Endothelial cell of umbilical vein (primary cell): ENCODE data around the gene KCNQ5. TPM values are rescaled to one million over a fixed set of nuclear protein-coding genes. Genes with fewer than 3 reads are reported as not detected.

Experiments
- BruUV-seq: library from RNA; stranded (reverse); fragments of 400-500 nt; replicated peaks from 2 replicates; lab custom pipeline; 2021; lab: Mats Ljungman, UMichigan
- CTCF ChIA-PET: fragments of 300-600, 350-600 bp; sonication (Branson Sonifier 250); formaldehyde crosslinking; loops from one replicate; lab custom pipeline; 2021; ENCODE audit warnings: antibody characterized with exemption, inconsistent platforms; lab: Charles Lee
- POLR2A ChIA-PET: fragments of 300-600, 350-600 bp; sonication (Branson Sonifier 250); formaldehyde crosslinking; loops from one replicate; lab custom pipeline; 2021; ENCODE audit warnings: antibody characterized with exemption, inconsistent platforms; lab: Charles Lee
- DNase-seq: peaks from one replicate; pipeline ENCODE4 v3.0.0-alpha.2; 2011; ENCODE audit warnings: low read depth, low spot score
- FAIRE-seq: peaks from 2 replicates; lab custom pipeline; 2011; peaks lifted over from hg19 to GRCh38; lab: Jason Lieb, UNC
- H2AFZ ChIP-seq: 2 replicates; pipeline ENCODE4 v1.6.0; 2012; ENCODE audit warnings: low read depth, low read length, control low read depth, inconsistent platforms
- H3K27ac ChIP-seq: 2 replicates; pipeline ENCODE4 v1.5.1; 2011; ENCODE audit warnings: low read depth, mild to moderate bottlenecking, control low read depth, low read length, moderate library complexity; ENCODE audit not compliant: insufficient read depth
- H3K27me3 ChIP-seq, 2 experiments: 2 replicates each; pipeline versions ENCODE4 v1.6.0 to v1.6.1; 2011; ENCODE audit warnings: low read length in 2 of 2, mixed read lengths in 1 of 2; ENCODE audit not compliant: control insufficient read depth in 2 of 2, insufficient read depth in 2 of 2
- H3K36me3 ChIP-seq, 2 experiments: 2 replicates in 1 of 2; 3 replicates in 1 of 2; pipeline ENCODE4 v1.5.1; 2011; ENCODE audit warnings: low read length in 2 of 2, mild to moderate bottlenecking in 1 of 2, moderate library complexity in 1 of 2; ENCODE audit not compliant: control insufficient read depth in 2 of 2, insufficient read depth in 2 of 2; ENCODE audit errors: extremely low read depth in 1 of 2
- H3K4me1 ChIP-seq: 3 replicates; pipeline ENCODE4 v1.5.1; 2011; ENCODE audit warnings: mild to moderate bottlenecking, low read length; ENCODE audit not compliant: control insufficient read depth, insufficient read depth; ENCODE audit errors: extremely low read depth
- H3K4me2 ChIP-seq: 2 replicates; pipeline ENCODE4 v1.6.1; 2011; ENCODE audit warnings: low read length, control low read depth, mixed read lengths; ENCODE audit not compliant: insufficient read depth
- H3K4me3 ChIP-seq, 3 experiments: fragments of 200-600 bp in 1 of 3; sonication (generic), shearing (Covaris generic) in 1 of 3; replicated peaks in 1 of 3; 2 replicates each; pipeline ENCODE4 v1.5.1; 2011 to 2016; ENCODE audit warnings: control low read depth in 3 of 3, low read length in 3 of 3, mild to moderate bottlenecking in 2 of 3, inconsistent platforms in 1 of 3, low read depth in 1 of 3, moderate library complexity in 1 of 3; ENCODE audit not compliant: insufficient read depth in 1 of 3
- H3K79me2 ChIP-seq: 2 replicates; pipeline ENCODE4 v1.6.0; 2012; ENCODE audit warnings: low read length, inconsistent platforms; ENCODE audit not compliant: control insufficient read depth, insufficient read depth
- H3K9ac ChIP-seq: replicated peaks from 2 replicates; pipeline ENCODE3; 2011; ENCODE audit warnings: low read length, control low read depth; ENCODE audit not compliant: insufficient read depth; ENCODE audit errors: extremely low read depth
- H3K9me1 ChIP-seq: replicated peaks from 3 replicates; pipeline ENCODE4 v1.6.0; 2011; ENCODE audit warnings: mild to moderate bottlenecking, low read length; ENCODE audit not compliant: control insufficient read depth, insufficient read depth; ENCODE audit errors: extremely low read depth
- H3K9me3 ChIP-seq: replicated peaks from 2 replicates; pipeline ENCODE4 v1.5.1; 2012; ENCODE audit warnings: low read length, inconsistent platforms; ENCODE audit not compliant: control insufficient read depth, insufficient read depth
- H4K20me1 ChIP-seq: replicated peaks from 2 replicates; pipeline ENCODE3; 2011; ENCODE audit warnings: mild to moderate bottlenecking, low read length; ENCODE audit not compliant: control insufficient read depth, insufficient read depth; ENCODE audit errors: extremely low read depth
- EZH2 ChIP-seq: IDR thresholded peaks from 2 replicates; pipeline ENCODE4 v1.6.1; 2012; ENCODE audit warnings: borderline replicate concordance, low read depth, mild to moderate bottlenecking, moderate library complexity, low read length, inconsistent platforms; ENCODE audit not compliant: severe bottlenecking
- FOS ChIP-seq: IDR thresholded peaks from 2 replicates; pipeline ENCODE4 v1.6.1; 2011; ENCODE audit warnings: mild to moderate bottlenecking, low read length, moderate library complexity, borderline replicate concordance; ENCODE audit not compliant: insufficient read depth
- GATA2 ChIP-seq: IDR thresholded peaks from 2 replicates; pipeline ENCODE4 v1.7.0; 2011; ENCODE audit warnings: low read depth, mild to moderate bottlenecking, moderate library complexity, mixed read lengths, low read length; ENCODE audit not compliant: insufficient read length, insufficient read depth
- JUN ChIP-seq: IDR thresholded peaks from 2 replicates; pipeline ENCODE4 v1.6.1; 2011; ENCODE audit warnings: borderline replicate concordance, low read depth; ENCODE audit not compliant: insufficient read length, insufficient read depth
- MYC ChIP-seq: IDR thresholded peaks from one replicate; pipeline ENCODE4 v1.6.1; 2011; ENCODE audit warnings: mild to moderate bottlenecking, low read depth, low read length
- POLR2A ChIP-seq: IDR thresholded peaks from 2 replicates; pipeline ENCODE4 v1.6.1; 2012; ENCODE audit warnings: low read depth, mild to moderate bottlenecking, control low read depth, low read length
- POLR2AphosphoS5 ChIP-seq: IDR thresholded peaks from 2 replicates; pipeline ENCODE4 v1.6.1; 2012; ENCODE audit warnings: low read depth, mild to moderate bottlenecking, control low read depth, low read length, moderate library complexity; ENCODE audit not compliant: insufficient read depth
- dilution Hi-C: fragments of 300-500 bp; cut with MboI; formaldehyde crosslinking; loops from one replicate; pipeline ENCODE4 v1.15.0; 2019; ENCODE audit warnings: low sequenced_read_pairs; ENCODE audit not compliant: extremely low pct_ligation_motif_present
- intact Hi-C: fragments of 100-400 bp; cut with micrococcal nuclease; formaldehyde crosslinking; loops from one replicate; pipeline ENCODE4 v1.10.0; 2022
- polyA plus RNA-seq, 4 experiments: library from polyadenylated mRNA; depleted of rRNA in 3 of 4; stranded (reverse) in 3 of 4; unstranded in 1 of 4; fragments of >200 nt; gene quantifications; 2 replicates each; pipeline versions ENCODE4 v1.2.1 to v1.2.3, GENCODE V29; 2011 to 2012; ENCODE audit warnings: missing spikeins in 1 of 4
- total RNA-seq: library from RNA; stranded (reverse); gene quantifications from 2 replicates; pipeline ENCODE4 v1.2.3, GENCODE V29; 2021
- TF ChIP-seq, protein P1 (sequence below): IDR thresholded peaks from 2 replicates; pipeline ENCODE4 v1.6.1; 2011; ENCODE audit not compliant: insufficient read depth, insufficient read length
- TF ChIP-seq, protein P2 (sequence below), 2 donors: IDR thresholded peaks; 1 replicate in 1 of 2; 2 replicates in 1 of 2; pipeline ENCODE4 v1.5.1; 2011; ENCODE audit warnings: low read length in 2 of 2, mild to moderate bottlenecking in 2 of 2, moderate library complexity in 2 of 2, control low read depth in 1 of 2, inconsistent platforms in 1 of 2, low read depth in 1 of 2; ENCODE audit not compliant: insufficient read depth in 1 of 2; ENCODE audit errors: extremely low read depth in 1 of 2

Gene KCNQ5
- total and polyA plus RNA-seq, 2 donors (not counting 3 experiments of a cell fraction or from before 2014, with no cell fraction given) = 0.22 TPM; not detected in 1

DNA sequence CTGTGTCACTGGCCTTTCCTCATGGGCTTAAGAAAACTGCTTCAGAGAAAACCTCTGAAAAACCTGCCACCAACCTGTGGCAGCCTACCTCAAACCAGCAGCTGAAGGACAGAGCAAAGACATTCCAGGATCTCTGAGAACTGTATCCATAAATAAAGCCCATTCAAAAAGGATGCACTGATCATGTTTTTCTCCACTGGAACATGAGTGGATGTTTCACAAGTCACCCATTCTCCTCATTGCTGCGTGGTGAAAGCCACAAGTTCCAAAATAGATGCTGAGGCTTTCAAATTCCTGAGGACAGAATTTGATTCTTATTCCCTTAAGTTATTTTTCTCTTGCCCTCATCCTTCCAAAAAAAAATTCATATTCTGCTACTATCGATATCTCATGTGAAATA, 322.8 kb downstream of the KCNQ5 start:
- no peak overlapping the region for H3K4me2 ChIP-seq
- dilution Hi-C loops (no loop called here), intact Hi-C loops (no loop called here)
- FAIRE-seq = no peak
- H3K4me3 ChIP-seq = no peak overlapping the region
- DNase-seq = no peak
- BruUV-seq = no TSS peak
- no peak overlapping the region for H3K9ac ChIP-seq
- ChIA-PET POLR2A (no interaction called here), CTCF (no interaction called here)
- H4K20me1 ChIP-seq = no peaks in the 10 kb centered on the region
- no peaks in the 10 kb centered on the region for H3K27me3 ChIP-seq
- no peak overlapping the region for H2AFZ ChIP-seq
- H3K4me1 ChIP-seq = no peaks in the 10 kb centered on the region
- no peaks in the 10 kb centered on the region for H3K79me2 ChIP-seq
- no peak overlapping the region for H3K27ac ChIP-seq
- no peaks in the 10 kb centered on the region for H3K36me3 ChIP-seq
- no peaks in the 10 kb centered on the region for H3K9me1 ChIP-seq
- H3K9me3 ChIP-seq = no peaks in the 10 kb centered on the region
- no peak for TF ChIP-seq EZH2
- TF ChIP-seq JUN = no peak
- no peak for TF ChIP-seq POLR2A
- no peak for TF ChIP-seq POLR2AphosphoS5
- TF ChIP-seq, protein P1, sequence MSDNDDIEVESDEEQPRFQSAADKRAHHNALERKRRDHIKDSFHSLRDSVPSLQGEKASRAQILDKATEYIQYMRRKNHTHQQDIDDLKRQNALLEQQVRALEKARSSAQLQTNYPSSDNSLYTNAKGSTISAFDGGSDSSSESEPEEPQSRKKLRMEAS = no peak
- TF ChIP-seq, protein P2, sequence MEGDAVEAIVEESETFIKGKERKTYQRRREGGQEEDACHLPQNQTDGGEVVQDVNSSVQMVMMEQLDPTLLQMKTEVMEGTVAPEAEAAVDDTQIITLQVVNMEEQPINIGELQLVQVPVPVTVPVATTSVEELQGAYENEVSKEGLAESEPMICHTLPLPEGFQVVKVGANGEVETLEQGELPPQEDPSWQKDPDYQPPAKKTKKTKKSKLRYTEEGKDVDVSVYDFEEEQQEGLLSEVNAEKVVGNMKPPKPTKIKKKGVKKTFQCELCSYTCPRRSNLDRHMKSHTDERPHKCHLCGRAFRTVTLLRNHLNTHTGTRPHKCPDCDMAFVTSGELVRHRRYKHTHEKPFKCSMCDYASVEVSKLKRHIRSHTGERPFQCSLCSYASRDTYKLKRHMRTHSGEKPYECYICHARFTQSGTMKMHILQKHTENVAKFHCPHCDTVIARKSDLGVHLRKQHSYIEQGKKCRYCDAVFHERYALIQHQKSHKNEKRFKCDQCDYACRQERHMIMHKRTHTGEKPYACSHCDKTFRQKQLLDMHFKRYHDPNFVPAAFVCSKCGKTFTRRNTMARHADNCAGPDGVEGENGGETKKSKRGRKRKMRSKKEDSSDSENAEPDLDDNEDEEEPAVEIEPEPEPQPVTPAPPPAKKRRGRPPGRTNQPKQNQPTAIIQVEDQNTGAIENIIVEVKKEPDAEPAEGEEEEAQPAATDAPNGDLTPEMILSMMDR (IDR thresholded peaks at IDR 0.05; ENCODE audit: extremely low read depth in 1 of 2, insufficient read depth in 1 of 2, low read depth in 1 of 2, low read length in 2 of 2) = no peak
- no peak for TF ChIP-seq GATA2
- TF ChIP-seq MYC = no peak
- no peak for TF ChIP-seq FOS
